K562 (cell line): Measurements from ENCODE around the gene PPARGC1A. TPM values are rescaled to one million over a fixed set of nuclear protein-coding genes. Genes with fewer than 3 reads are reported as not detected.

Source experiments
- ATAC-seq: fragments of 200-7000 bp; cut with Tn5 transposase; 3 replicates; pipeline ENCODE4 v1.9.1; 2020; ENCODE audit warnings: moderate library complexity
- BruUV-seq: library from RNA; stranded (reverse); fragments of 400-500 nt; replicated peaks from 2 replicates; lab custom pipeline; 2021; lab: Mats Ljungman, UMichigan
- CTCF ChIA-PET: fragments of 300-600 bp; formaldehyde crosslinking; extraction: SDS; loops from one replicate; lab custom pipeline; 2021; ENCODE audit warnings: low intra/inter-chr PET ratio; lab: Yijun Ruan, JAX
- POLR2A ChIA-PET: fragments of 300-600, 350-650 bp; sonication (Branson Sonifier 250); formaldehyde crosslinking; extraction: SDS; loops from one replicate; lab custom pipeline; 2021; ENCODE audit warnings: antibody characterized with exemption, inconsistent platforms; lab: Yijun Ruan, JAX
- DNase-seq, 4 experiments: peaks; one replicate each; pipeline versions ENCODE4 v3.0.0 to v3.0.0-alpha.2; 2011 to 2018; ENCODE audit warnings: low spot score in 3 of 4, mixed read lengths in 3 of 4; ENCODE audit errors: extremely low read depth in 1 of 4
- FAIRE-seq: peaks from 2 replicates; lab custom pipeline; 2011; peaks lifted over from hg19 to GRCh38; lab: Jason Lieb, UNC
- H2AFZ ChIP-seq: 2 replicates; pipeline ENCODE4 v1.6.0; 2011; ENCODE audit warnings: low read depth, low read length, control low read depth, inconsistent platforms
- H3K27ac ChIP-seq: fragments of 200-600 bp; 3 replicates; pipeline ENCODE4 v1.8.0; 2011; ENCODE audit warnings: low read depth, mild to moderate bottlenecking, control low read depth, inconsistent platforms, low read length, moderate library complexity, mixed read lengths; ENCODE audit errors: extremely low read depth
- H3K27me3 ChIP-seq, 2 experiments: fragments of 300-600 bp in 1 of 2; 2 replicates in 1 of 2; 3 replicates in 1 of 2; pipeline versions ENCODE4 v1.6.0 to v1.8.0; 2011; ENCODE audit warnings: inconsistent platforms in 2 of 2, low read length in 2 of 2, mild to moderate bottlenecking in 1 of 2, mixed read lengths in 1 of 2, moderate library complexity in 1 of 2; ENCODE audit not compliant: control insufficient read depth in 2 of 2, insufficient read depth in 2 of 2
- H3K36me3 ChIP-seq: fragments of 300-600 bp; 3 replicates; pipeline ENCODE4 v1.8.0; 2011; ENCODE audit warnings: mild to moderate bottlenecking, low read length, inconsistent platforms; ENCODE audit not compliant: control insufficient read depth, insufficient read depth
- H3K4me1 ChIP-seq, 2 experiments: fragments of 200-600 bp in 1 of 2; replicated peaks in 1 of 2; 2 replicates in 1 of 2; 3 replicates in 1 of 2; pipeline versions ENCODE4 v1.5.1 to v1.8.0; 2011; ENCODE audit warnings: inconsistent platforms in 2 of 2, low read length in 2 of 2, mild to moderate bottlenecking in 1 of 2, mixed read lengths in 1 of 2, moderate library complexity in 1 of 2; ENCODE audit not compliant: control insufficient read depth in 2 of 2, insufficient read depth in 2 of 2
- H3K4me2 ChIP-seq: 2 replicates; pipeline ENCODE4 v1.6.1; 2011; ENCODE audit warnings: low read length, control low read depth, inconsistent platforms, mixed read lengths; ENCODE audit not compliant: insufficient read depth
- H3K4me3 ChIP-seq: fragments of 200-600 bp; sonication (generic), shearing (Covaris generic); 2 replicates; pipeline ENCODE4 v1.5.1; 2016; ENCODE audit warnings: control low read depth, inconsistent platforms
- H3K79me2 ChIP-seq: fragments of 200-600 bp; 3 replicates; pipeline ENCODE4 v1.8.0; 2011; ENCODE audit warnings: low read length, inconsistent platforms; ENCODE audit not compliant: control insufficient read depth, insufficient read depth
- H3K9ac ChIP-seq, 2 experiments: 2 replicates each; pipeline versions ENCODE4 v1.6.0 to v1.6.1; 2011; ENCODE audit warnings: low read depth in 2 of 2, low read length in 2 of 2, control low read depth in 1 of 2, inconsistent platforms in 1 of 2, mild to moderate bottlenecking in 1 of 2, mixed read lengths in 1 of 2; ENCODE audit not compliant: insufficient read depth in 1 of 2
- H3K9me1 ChIP-seq: one replicate; pipeline ENCODE4 v1.6.0; 2011; ENCODE audit warnings: inconsistent platforms, mild to moderate bottlenecking, low read length, moderate library complexity; ENCODE audit not compliant: control insufficient read depth, insufficient read depth
- H3K9me3 ChIP-seq: replicated peaks from 2 replicates; pipeline ENCODE4 v1.5.1; 2011; ENCODE audit warnings: low read depth, low read length, inconsistent platforms; ENCODE audit not compliant: control insufficient read depth, insufficient read depth
- H4K20me1 ChIP-seq: replicated peaks from 2 replicates; pipeline ENCODE4 v1.6.1; 2011; ENCODE audit warnings: low read length, inconsistent platforms, mixed read lengths; ENCODE audit not compliant: control insufficient read depth, insufficient read depth
- BRD4 ChIP-seq: fragments of 200-600 bp; sonication (generic); IDR thresholded peaks from 2 replicates; pipeline ENCODE4 v1.6.1; 2017; ENCODE audit warnings: inconsistent platforms
- C11orf30 ChIP-seq: fragments of 450-650 bp; IDR thresholded peaks from 2 replicates; pipeline ENCODE4 v1.6.1; 2016; ENCODE audit warnings: low read depth, mild to moderate bottlenecking
- CXXC5 ChIP-seq: fragments of 250-450 bp; sonication (Bioruptor Pico); IDR thresholded peaks from 2 replicates; pipeline ENCODE4 v1.8.0; 2022; ENCODE audit warnings: inconsistent platforms, mild to moderate bottlenecking, moderate library complexity
- DLX4 ChIP-seq: fragments of 250-450 bp; sonication (Bioruptor Pico); IDR thresholded peaks from 2 replicates; pipeline ENCODE4 v1.6.1; 2021; ENCODE audit warnings: mild to moderate bottlenecking
- ESRRA ChIP-seq: fragments of 450-650 bp; IDR thresholded peaks from 2 replicates; pipeline ENCODE4 v1.6.1; 2014; ENCODE audit warnings: low read depth, mild to moderate bottlenecking, moderate library complexity, borderline replicate concordance
- FOXJ2 ChIP-seq: fragments of 200-800 bp; sonication (Bioruptor generic); IDR thresholded peaks from 2 replicates; pipeline ENCODE4 v1.6.1; 2016; ENCODE audit warnings: missing genetic modification characterization, missing compliant biosample characterization
- KAT7 ChIP-seq: sonication (generic); formaldehyde crosslinking; IDR thresholded peaks from 2 replicates; pipeline ENCODE4 v1.8.0; 2022; ENCODE audit warnings: missing genetic modification reagents, mild to moderate bottlenecking, borderline replicate concordance
- KLF16 ChIP-seq: IDR thresholded peaks from 2 replicates; pipeline ENCODE4 v1.6.1; 2016; ENCODE audit warnings: antibody characterized with exemption
- MYC ChIP-seq, 2 experiments: fragments of 250-450 bp in 1 of 2; sonication (Bioruptor Pico) in 1 of 2; IDR thresholded peaks; 2 replicates each; pipeline versions ENCODE4 v1.5.1 to v1.6.1; 2012 to 2021; ENCODE audit warnings: low read depth in 2 of 2, borderline replicate concordance in 1 of 2, improper control_type of control experiment in 1 of 2, low read length in 1 of 2, mild to moderate bottlenecking in 1 of 2, moderate library complexity in 1 of 2
- MYNN ChIP-seq, 2 experiments: sonication (generic); formaldehyde crosslinking in 1 of 2; IDR thresholded peaks; 2 replicates each; pipeline versions ENCODE4 v1.5.0 to v1.6.1; 2016 to 2020; ENCODE audit warnings: antibody characterized with exemption in 1 of 2, missing genetic modification reagents in 1 of 2
- RBM14 ChIP-seq: fragments of 200-400 bp; formaldehyde crosslinking; IDR thresholded peaks from 2 replicates; pipeline ENCODE4 v1.6.1; 2018; ENCODE audit warnings: low read depth, mild to moderate bottlenecking, low read length, moderate library complexity, borderline replicate concordance; ENCODE audit not compliant: insufficient read depth
- SETDB1 ChIP-seq: IDR thresholded peaks from one replicate; pipeline ENCODE4 v1.6.1; 2012; ENCODE audit warnings: low read length, control low read depth, inconsistent platforms
- TEAD4 ChIP-seq, 2 experiments: sonication (generic) in 1 of 2; formaldehyde crosslinking in 1 of 2; IDR thresholded peaks; 2 replicates each; pipeline versions ENCODE4 v1.6.1 to v1.8.0; 2012 to 2022; ENCODE audit warnings: borderline replicate concordance in 1 of 2, inconsistent platforms in 1 of 2, low read length in 1 of 2, mild to moderate bottlenecking in 1 of 2, missing genetic modification reagents in 1 of 2
- ZBTB26 ChIP-seq: fragments of 450-650 bp; formaldehyde crosslinking; IDR thresholded peaks from 2 replicates; pipeline ENCODE4 v1.4.0; 2022; ENCODE audit warnings: missing genetic modification characterization
- ZNF512 ChIP-seq: IDR thresholded peaks from 2 replicates; pipeline ENCODE4 v1.6.1; 2016; ENCODE audit warnings: missing genetic modification characterization, missing compliant biosample characterization
- ZNF655 ChIP-seq: fragments of 250-450 bp; sonication (Bioruptor Pico); IDR thresholded peaks from 2 replicates; pipeline ENCODE4 v1.5.0; 2021
- WGBS: fragments of 100-300 bp; shearing (Covaris generic); methylation state at CpG from one replicate; pipeline ENCODE4 v1.1.6; 2016; ENCODE audit warnings: low coverage, mixed read lengths; ENCODE audit not compliant: insufficient coverage; ENCODE audit errors: missing lambda C conversion rate; 5-methylcytosine and 5-hydroxymethylcytosine counted together
- in situ Hi-C: fragments of 300-500 bp; cut with MboI; formaldehyde crosslinking; loops from 4 replicates; pipeline ENCODE4 v1.15.0; 2018; ENCODE audit warnings: inconsistent platforms, mixed read lengths
- intact Hi-C: fragments of 100-400 bp; cut with micrococcal nuclease; formaldehyde crosslinking; loops from 2 replicates; pipeline ENCODE4 v1.14.2; 2022
- polyA plus RNA-seq, 8 experiments: library from polyadenylated mRNA; depleted of rRNA in 4 of 8; stranded (reverse) in 5 of 8; unstranded in 3 of 8; fragments of >200 nt; fragmentation: Nextera tagmentation in 2 of 8; fragmentation: Illumina TruSeq in 1 of 8; extraction: Ambion mirVana in 2 of 8; extraction: Trizol in 1 of 8; gene quantifications; 2 replicates each; pipeline versions ENCODE4 v1.2.1 to v1.2.3, GENCODE V29; 2011 to 2014; ENCODE audit warnings: inconsistent platforms in 1 of 8, missing spikeins in 1 of 8
- total RNA-seq, 7 experiments: library from RNA; depleted of rRNA in 6 of 7; stranded (reverse); fragments of >200 nt in 6 of 7; fragmentation: Illumina TruSeq in 2 of 7; extraction: Trizol in 2 of 7; gene quantifications; 2 replicates each; pipeline versions ENCODE4 v1.2.1 to v1.2.3, GENCODE V29; 2011 to 2021; ENCODE audit warnings: low replicate concordance in 1 of 7

PPARGC1A gene
- total and polyA plus RNA-seq, 9 of the 15 experiments (the other 6 are each of a cell fraction or from before 2014, with no cell fraction given) = 0.02 TPM; not detected in 8

- no peak for TF ChIP-seq ZNF512 (tag)
- TF ChIP-seq KLF16 = no peak
- TF ChIP-seq, all 486 proteins: peak for 0
Observed at GRCh38 chr4:23746672-23747071, 143.2 kb downstream of the PPARGC1A start (continued).

GRCh38 chr4:23746027-23746426, 143.8 kb downstream of the PPARGC1A start:
- Histone ChIP-seq H4K20me1 (no peaks in the 10 kb centered on the region), H3K4me2 (no peak overlapping the region), H3K27me3 (no peaks in the 10 kb centered on the region), H3K9me1 (no peaks in the 10 kb centered on the region), H3K79me2 (no peaks in the 10 kb centered on the region), H3K9me3 (no peaks in the 10 kb centered on the region), H3K4me1 (no peaks in the 10 kb centered on the region), H2AFZ (no peak overlapping the region), H3K4me3 (no peak overlapping the region), H3K27ac (no peak overlapping the region), H3K36me3 (no peaks in the 10 kb centered on the region), H3K9ac (no peak overlapping the region)
- no peak for DNase-seq
- ATAC-seq = no peak
- FAIRE-seq = no peak
- CTCF ChIA-PET = no interaction called here
- WGBS = 0% methylated on average over 3 of the region's 3 CpGs
- intact Hi-C loops (no loop called here), in situ Hi-C loops (no loop called here)
- BruUV-seq = no TSS peak
- POLR2A ChIA-PET = no interaction called here
- TF ChIP-seq ZBTB26 (CRISPR knock-in tag) = no peak
- no peak for TF ChIP-seq SETDB1
- TF ChIP-seq RBM14 = no peak
- TF ChIP-seq KAT7 = no peak
- no peak for TF ChIP-seq C11orf30
- no peak for TF ChIP-seq DLX4
- no peak for TF ChIP-seq TEAD4 (IDR thresholded peaks at IDR 0.05; ENCODE audit: low read length)
- no peak for TF ChIP-seq TEAD4 (CRISPR knock-in tag; IDR thresholded peaks at IDR 0.05; ENCODE audit: borderline replicate concordance)
- TF ChIP-seq FOXJ2 (tag) = no peak
- no peak for TF ChIP-seq ESRRA
- TF ChIP-seq BRD4 = no peak
- TF ChIP-seq ZNF655 (CRISPR knock-in tag) = no peak
- no peak for TF ChIP-seq MYC (IDR thresholded peaks at IDR 0.05; ENCODE audit: low read depth, low read length)
- TF ChIP-seq MYC (CRISPR knock-in tag; IDR thresholded peaks at IDR 0.05; ENCODE audit: borderline replicate concordance, low read depth) = no peak
- no peak for TF ChIP-seq MYNN (IDR thresholded peaks at IDR 0.05)
- TF ChIP-seq MYNN (CRISPR knock-in tag; IDR thresholded peaks at IDR 0.05) = no peak
- TF ChIP-seq CXXC5 = no peak
